Stimulated activated effector memory CD8-positive, alpha-beta T cell treated with anti-CD3 and anti-CD28 coated beads, Interleukin-12 subunit alpha, Interleukin-12 subunit beta, amount 100 ng/mL, for 72 hours (primary cell): ENCODE measurements around the gene WNT7A.
"Not testable (repeated sequence)": the region's sequence is repeated elsewhere in the genome, so short reads cannot be mapped to it uniquely, and the experiment has no call there.

ENCODE experiments used
- ATAC-seq: fragments of 150-1000 bp; cut with Tn5 transposase; 2 replicates; pipeline ENCODE4 v1.10.0; 2021
- DNase-seq, 2 donors: peaks; one replicate each; pipeline ENCODE4 v3.0.0; 2021 to 2022; ENCODE audit warnings: low spot score in 2 of 2
- H3K27ac Mint-ChIP-seq: one replicate; pipeline ENCODE4 v1.8.0; 2022; ENCODE audit warnings: mild to moderate bottlenecking, mixed read lengths
- H3K36me3 Mint-ChIP-seq: one replicate; pipeline ENCODE4 v1.8.0; 2022; ENCODE audit warnings: mild to moderate bottlenecking, mixed read lengths
- H3K4me1 Mint-ChIP-seq: one replicate; pipeline ENCODE4 v1.8.0; 2022; ENCODE audit warnings: mixed read lengths
- H3K4me3 Mint-ChIP-seq: one replicate; pipeline ENCODE4 v1.8.0; 2022; ENCODE audit warnings: mild to moderate bottlenecking, mixed read lengths
- H3K9me3 Mint-ChIP-seq: one replicate; pipeline ENCODE4 v1.8.0; 2022; ENCODE audit warnings: mixed read lengths

Gene WNT7A

DNA sequence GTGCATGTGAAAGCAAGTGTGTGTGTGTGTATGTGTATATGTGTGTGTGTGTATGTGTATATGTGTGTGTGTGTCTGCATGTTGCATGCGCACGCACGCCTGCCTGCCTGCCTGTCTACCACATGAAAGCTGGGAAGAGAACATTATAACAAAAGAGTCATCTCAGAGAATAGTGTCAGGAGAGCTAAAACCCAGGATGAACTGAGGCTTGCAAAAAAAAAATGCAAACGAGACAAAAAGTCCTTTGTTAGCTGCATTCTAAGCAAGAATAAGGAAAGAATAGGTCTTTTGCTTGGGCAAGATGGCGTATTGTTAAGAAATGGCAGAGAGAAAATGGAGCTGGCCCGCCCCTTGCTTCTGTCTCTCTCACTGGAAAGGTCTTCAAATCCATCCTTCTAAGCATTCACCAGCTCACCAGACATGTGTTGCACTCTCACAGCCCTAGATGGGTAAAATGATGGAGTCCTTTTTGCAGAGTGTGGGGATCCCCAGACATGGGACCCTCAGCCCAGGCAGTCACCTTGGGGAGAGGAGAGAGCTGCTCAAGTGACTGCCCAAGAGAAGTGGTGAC is 16.4 kb downstream of the WNT7A start:
- ATAC-seq = no peak
- no peak for DNase-seq
- H3K36me3 Mint-ChIP-seq = no peaks in the 10 kb centered on the region
- H3K4me1 Mint-ChIP-seq = peaks cover 33% of the 10 kb centered on the region
- H3K9me3 Mint-ChIP-seq = no peaks in the 10 kb centered on the region
- no peak overlapping the region for H3K4me3 Mint-ChIP-seq
- no peak overlapping the region for H3K27ac Mint-ChIP-seq

DNA sequence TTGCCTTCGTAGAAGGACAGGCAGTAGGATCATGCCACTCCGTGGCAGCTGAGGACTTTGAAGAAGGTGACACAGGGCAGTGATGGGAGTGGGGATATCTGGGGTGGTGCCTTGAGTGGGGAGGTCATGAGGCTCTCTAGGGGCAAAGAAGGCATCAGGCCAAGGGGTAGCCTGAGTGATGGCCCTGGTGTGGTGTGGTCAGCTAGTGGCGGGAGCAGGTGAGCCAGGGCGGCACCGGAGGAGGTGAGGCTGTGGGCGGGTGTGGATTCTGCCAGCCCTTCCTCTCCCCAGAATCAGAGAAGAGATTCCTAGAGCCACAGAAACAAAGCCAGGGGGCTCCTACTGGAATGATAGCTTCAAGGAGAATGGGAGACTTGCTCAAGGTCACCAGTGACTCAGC is 18.4 kb downstream of the WNT7A start:
- Mint-ChIP-seq H3K36me3 (no peaks in the 10 kb centered on the region), H3K4me3 (no peak overlapping the region), H3K9me3 (no peaks in the 10 kb centered on the region), H3K27ac (peak overlapping the region; percentile 17), H3K4me1 (peaks cover 16% of the 10 kb centered on the region)
- DNase-seq (no peak), ATAC-seq (no peak)

DNA sequence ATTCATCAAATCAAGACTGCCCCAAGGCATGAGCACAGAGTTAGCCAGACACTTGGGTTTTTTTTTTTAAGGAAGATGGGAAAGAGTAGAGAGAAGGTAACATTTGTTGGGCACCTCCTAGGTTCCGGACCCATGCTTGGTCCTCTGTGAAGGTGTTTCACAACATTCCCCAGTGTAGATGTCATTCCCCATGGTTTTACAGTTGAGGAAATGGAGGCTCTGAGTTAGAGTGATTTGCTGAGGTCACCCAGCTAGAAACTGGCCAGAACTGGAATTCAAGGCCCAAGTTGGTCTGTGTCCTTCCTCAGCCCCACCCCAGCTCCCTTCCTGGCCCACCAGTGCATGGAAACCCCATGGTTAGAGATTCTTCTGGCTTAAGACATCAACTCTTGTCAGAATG is 19.9 kb downstream of the WNT7A start:
- H3K36me3 Mint-ChIP-seq = no peaks in the 10 kb centered on the region

DNA sequence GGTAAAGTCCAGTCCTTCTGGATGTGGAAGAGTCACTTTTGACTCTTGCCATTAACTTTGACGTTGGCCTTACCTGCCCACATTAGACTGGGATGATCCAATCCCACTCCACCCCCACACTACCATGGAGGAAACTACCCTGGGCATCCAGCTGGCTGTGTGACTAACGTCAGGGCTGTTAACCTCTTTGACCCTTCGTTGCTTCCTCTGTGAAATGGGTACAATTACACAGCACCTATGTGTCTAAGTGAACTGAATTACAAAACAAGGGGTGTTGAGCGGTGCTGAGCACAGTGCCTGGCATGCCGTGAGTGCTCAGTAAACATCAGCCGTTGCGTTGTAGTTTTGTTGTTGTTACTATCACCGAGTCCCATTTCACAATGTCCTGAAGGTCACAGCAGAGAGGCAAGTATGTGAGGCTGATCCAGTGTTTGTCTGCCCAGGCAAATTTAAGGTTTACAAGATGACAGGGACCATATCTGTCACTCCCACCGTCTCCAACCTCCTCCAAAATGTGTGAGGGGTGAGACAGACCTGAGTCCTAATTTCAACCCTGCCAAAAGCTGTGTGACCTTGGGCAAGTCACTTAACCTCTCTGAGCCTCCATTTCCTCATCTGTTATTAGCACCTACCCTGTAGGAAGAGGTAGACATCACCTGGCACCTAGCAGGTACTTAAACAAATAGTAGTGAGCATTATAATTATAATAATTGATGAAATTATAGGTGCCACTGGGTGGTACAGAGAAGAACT is 20.9 kb downstream of the WNT7A start:
- Mint-ChIP-seq H3K36me3 (no peaks in the 10 kb centered on the region), H3K27ac (no peak overlapping the region)

More for the DNA sequence above, 19.9 kb downstream of the WNT7A start:
- no peak for DNase-seq
- ATAC-seq = no peak
- Mint-ChIP-seq H3K9me3 (no peaks in the 10 kb centered on the region), H3K4me3 (no peak overlapping the region), H3K27ac (no peak overlapping the region), H3K4me1 (peaks cover 1% of the 10 kb centered on the region)

DNA sequence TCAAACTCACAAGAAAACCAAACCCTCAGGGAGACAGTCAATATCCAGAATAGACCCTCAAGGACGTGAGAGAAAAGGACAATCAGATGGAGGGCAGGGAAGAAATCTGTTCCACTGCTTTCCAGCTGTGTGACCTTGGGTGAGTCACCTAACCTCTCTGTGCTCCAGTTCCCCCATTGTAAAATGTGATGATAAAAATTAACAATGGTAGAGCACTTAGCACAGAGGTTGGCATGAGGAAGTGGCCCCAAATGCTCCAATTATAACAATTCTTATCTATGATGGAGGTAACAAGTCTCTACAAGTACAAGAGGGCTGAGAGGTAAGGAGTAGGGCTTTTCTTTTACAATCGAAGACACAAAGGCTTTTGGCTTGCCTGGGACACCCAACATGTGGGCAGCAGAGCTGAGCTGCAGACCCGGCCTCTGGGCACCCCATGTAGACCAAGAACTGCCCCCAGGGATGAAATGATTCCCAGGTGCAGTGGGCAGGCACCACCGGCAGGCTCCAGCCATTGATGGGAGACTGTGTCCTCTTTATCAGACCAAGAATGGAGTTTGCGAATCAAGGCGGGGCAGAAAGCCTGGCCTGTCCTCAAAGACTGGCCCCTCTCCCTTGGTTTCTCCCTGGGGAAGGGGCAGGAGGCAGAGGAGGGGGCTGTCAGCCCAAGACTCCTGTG is 22.0 kb downstream of the WNT7A start:
- Mint-ChIP-seq H3K4me1 (peaks cover 5% of the 10 kb centered on the region), H3K27ac (no peak overlapping the region), H3K4me3 (no peak overlapping the region), H3K36me3 (no peaks in the 10 kb centered on the region), H3K9me3 (no peaks in the 10 kb centered on the region)
- ATAC-seq (no peak), DNase-seq (no peak)

More for the DNA sequence above, 20.9 kb downstream of the WNT7A start:
- Mint-ChIP-seq H3K9me3 (no peaks in the 10 kb centered on the region), H3K4me3 (no peak overlapping the region), H3K4me1 (no peaks in the 10 kb centered on the region)
- DNase-seq = no peak
- ATAC-seq = no peak

DNA sequence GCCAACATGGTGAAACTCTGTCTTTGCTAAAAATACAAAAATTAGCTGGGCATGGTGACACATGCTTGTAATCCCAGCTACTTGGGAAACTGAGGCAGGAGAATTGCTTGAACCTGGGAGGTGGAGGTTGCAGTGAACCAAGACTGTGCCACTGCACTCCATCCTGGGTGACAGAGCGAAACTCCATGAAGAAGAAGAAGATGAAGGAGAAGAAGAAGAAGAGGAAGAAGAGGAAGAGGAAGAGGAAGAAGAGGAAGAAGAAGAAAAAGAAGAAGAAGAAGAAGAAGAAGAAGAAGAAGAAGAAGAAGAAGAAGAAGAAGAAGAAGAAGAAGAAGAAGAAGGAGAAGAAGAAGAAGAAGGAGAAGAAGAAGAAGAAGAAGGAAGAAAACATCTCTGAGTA is 23.2 kb downstream of the WNT7A start:
- H3K27ac Mint-ChIP-seq, ATAC-seq, DNase-seq, H3K36me3 Mint-ChIP-seq, H3K4me3 Mint-ChIP-seq, H3K4me1 Mint-ChIP-seq, H3K9me3 Mint-ChIP-seq: not testable (repeated sequence)

DNA sequence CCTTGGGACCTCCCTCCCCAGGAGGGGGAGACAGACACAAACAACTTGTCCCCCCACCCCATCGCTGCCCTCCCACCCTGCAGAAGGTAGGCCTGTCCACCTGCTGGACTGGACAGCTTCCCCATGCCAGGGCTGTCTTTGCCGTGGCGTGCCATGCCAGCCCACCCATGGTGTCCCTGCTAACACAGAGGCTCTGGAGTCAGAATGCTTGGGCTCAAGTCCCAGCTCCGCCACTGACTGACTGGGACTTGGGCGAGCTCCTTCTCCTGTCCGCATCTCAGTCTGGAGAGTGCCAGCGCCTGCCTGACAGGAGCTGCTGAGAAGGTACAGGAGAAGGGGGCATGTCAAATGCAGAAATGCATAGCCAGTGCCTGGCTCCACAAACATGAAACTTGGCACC is 23.9 kb downstream of the WNT7A start:
- Mint-ChIP-seq H3K9me3 (no peaks in the 10 kb centered on the region), H3K27ac (no peak overlapping the region)

DNA sequence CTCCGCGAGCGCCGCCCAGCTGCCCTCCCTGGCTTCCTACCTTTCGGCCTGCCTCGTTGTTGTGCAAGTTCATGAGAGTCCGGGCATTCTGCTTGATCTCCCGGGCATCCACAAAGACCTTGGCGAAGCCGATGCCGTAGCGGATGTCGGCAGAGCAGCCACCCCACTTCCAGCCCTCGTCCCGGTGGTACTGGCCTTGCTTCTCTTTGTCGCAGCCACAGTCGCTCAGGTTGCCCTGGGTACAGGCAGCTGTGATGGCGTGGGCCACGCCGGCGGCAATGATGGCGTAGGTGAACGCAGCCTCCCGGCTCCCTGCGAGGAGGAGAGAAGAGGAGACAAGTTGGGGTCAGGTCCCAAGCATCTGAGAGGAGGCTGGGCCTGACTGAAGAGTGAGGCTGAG is 25.4 kb downstream of the WNT7A start:
- ATAC-seq = no peak
- H3K4me1 Mint-ChIP-seq = peaks cover 17% of the 10 kb centered on the region
- no peak overlapping the region for H3K4me3 Mint-ChIP-seq

More for the DNA sequence above, 23.9 kb downstream of the WNT7A start:
- ATAC-seq = no peak
- Mint-ChIP-seq H3K36me3 (no peaks in the 10 kb centered on the region), H3K4me3 (no peak overlapping the region), H3K4me1 (peaks cover 13% of the 10 kb centered on the region)
- no peak for DNase-seq

DNA sequence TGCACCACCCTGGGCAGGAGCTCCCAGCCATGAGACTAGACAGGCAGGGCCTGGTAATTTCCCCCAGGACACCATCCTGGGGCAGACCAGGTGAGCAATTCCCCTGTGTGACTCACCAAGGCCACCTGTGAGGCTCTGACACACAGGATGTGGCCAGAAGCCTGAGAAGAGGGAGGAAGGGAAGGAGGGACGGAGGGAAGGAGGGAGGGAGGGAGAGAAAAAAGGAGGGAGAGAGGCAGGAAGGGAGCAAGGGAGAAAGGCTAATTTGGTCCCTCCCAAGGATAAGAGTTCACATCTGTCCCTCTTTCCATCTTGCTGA is 25.9 kb downstream of the WNT7A start:
- no peak for ATAC-seq
- peaks cover 17% of the 10 kb centered on the region for H3K4me1 Mint-ChIP-seq
- no peak for DNase-seq
- H3K36me3 Mint-ChIP-seq = no peaks in the 10 kb centered on the region
- H3K4me3 Mint-ChIP-seq = no peak overlapping the region
- no peak overlapping the region for H3K27ac Mint-ChIP-seq
- H3K9me3 Mint-ChIP-seq = no peaks in the 10 kb centered on the region

More for the DNA sequence above, 25.4 kb downstream of the WNT7A start:
- no peak overlapping the region for H3K27ac Mint-ChIP-seq
- H3K9me3 Mint-ChIP-seq = no peaks in the 10 kb centered on the region
- no peak for DNase-seq
- H3K36me3 Mint-ChIP-seq = no peaks in the 10 kb centered on the region

DNA sequence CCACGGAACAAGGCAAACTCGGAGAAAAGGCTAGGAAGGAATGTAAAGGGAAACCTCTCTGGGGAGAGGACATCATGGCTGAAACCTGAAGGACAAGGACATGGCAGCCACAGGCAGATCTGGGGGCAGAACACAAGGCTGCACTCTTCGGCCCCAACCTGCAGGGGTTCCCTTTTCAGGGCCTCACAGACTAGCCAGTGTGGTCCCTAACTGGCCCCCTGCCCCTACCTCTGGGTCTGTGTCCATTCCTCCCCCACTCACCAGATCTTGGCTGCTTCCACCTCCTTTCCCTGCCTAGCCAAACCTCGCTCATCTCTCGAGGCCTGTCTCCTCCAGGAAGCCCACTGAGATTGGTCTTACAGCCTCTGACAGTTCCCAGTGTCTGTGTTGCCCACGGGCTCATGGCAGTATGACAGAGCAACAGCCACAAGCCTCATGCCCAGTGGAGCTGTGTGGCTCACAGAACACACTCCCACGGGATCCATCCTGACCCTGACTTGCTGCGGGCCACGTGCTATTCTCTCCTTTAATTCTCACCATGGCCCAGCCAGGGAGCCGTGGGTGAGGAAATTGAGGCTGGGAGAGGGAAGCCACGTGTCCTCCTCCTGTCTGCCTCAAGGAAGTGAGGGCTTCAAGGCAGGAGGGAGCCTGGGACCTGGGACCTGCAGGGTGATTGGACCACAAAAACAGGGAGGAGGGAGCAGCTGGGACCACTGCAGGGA is 26.5 kb downstream of the WNT7A start:
- no peaks in the 10 kb centered on the region for H3K9me3 Mint-ChIP-seq
- H3K36me3 Mint-ChIP-seq = no peaks in the 10 kb centered on the region
- peaks cover 17% of the 10 kb centered on the region for H3K4me1 Mint-ChIP-seq
- DNase-seq (no peak), ATAC-seq (no peak)
- H3K4me3 Mint-ChIP-seq = no peak overlapping the region
- peak overlapping the region; percentile 32 for H3K27ac Mint-ChIP-seq

DNA sequence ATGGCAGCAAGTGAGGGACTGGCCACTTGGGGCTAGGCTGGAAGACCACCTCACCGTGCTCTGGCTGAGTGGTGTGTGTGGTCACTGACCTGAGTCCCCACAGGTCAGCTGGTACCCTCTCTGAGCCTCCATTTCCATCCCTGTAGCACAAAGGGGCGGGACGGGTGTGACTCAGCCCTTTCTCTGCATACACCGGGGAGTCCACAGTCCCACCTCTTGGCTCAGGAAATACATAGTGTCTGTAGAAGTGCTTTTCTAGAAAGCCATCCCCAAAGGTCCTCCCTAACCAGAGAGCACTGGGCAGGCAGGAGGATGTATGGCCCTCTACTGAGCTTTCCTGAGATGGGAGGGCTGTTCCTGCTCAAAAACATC is 27.2 kb downstream of the WNT7A start:
- peaks cover 17% of the 10 kb centered on the region for H3K4me1 Mint-ChIP-seq
- DNase-seq (no peak), ATAC-seq (no peak)
- H3K27ac Mint-ChIP-seq = peak overlapping the region; percentile 32
- no peaks in the 10 kb centered on the region for H3K36me3 Mint-ChIP-seq
- no peaks in the 10 kb centered on the region for H3K9me3 Mint-ChIP-seq
- H3K4me3 Mint-ChIP-seq = no peak overlapping the region

DNA sequence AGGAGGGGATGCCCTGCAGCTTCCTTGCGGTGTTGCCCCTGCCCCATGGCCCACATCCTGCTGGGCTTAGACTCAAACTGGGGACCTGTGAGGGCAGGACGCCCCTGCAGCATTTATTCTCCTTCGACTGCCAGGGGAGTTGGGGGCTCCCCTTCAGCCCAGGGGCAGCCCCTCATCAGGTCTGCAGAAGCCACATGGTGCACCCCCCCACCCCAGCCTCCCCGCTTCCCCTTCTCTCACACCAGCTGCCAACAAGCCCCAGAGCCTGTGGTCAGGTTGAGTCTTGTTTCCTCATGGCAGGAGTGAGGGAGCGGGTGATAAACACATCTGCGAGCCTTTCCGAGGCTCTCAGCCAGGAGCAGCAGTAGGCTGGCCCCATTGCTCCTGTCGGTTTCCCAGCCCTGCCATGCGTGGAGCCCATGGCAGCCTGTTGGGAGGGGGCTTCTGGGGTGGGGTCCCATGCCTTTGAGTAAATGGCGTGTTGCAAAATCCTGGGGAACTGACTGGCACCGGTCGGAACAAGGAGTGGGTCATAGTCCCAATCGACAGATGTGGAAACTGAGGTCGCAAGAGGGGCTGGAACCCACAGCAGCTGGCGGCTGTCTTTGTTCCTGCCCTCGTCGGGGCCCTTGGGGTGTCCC is 27.8 kb downstream of the WNT7A start:
- ATAC-seq (no peak), DNase-seq (no peak)
- H3K4me1 Mint-ChIP-seq = peaks cover 17% of the 10 kb centered on the region
- H3K36me3 Mint-ChIP-seq = no peaks in the 10 kb centered on the region
- H3K27ac Mint-ChIP-seq = no peak overlapping the region
- H3K9me3 Mint-ChIP-seq = no peaks in the 10 kb centered on the region
- no peak overlapping the region for H3K4me3 Mint-ChIP-seq

DNA sequence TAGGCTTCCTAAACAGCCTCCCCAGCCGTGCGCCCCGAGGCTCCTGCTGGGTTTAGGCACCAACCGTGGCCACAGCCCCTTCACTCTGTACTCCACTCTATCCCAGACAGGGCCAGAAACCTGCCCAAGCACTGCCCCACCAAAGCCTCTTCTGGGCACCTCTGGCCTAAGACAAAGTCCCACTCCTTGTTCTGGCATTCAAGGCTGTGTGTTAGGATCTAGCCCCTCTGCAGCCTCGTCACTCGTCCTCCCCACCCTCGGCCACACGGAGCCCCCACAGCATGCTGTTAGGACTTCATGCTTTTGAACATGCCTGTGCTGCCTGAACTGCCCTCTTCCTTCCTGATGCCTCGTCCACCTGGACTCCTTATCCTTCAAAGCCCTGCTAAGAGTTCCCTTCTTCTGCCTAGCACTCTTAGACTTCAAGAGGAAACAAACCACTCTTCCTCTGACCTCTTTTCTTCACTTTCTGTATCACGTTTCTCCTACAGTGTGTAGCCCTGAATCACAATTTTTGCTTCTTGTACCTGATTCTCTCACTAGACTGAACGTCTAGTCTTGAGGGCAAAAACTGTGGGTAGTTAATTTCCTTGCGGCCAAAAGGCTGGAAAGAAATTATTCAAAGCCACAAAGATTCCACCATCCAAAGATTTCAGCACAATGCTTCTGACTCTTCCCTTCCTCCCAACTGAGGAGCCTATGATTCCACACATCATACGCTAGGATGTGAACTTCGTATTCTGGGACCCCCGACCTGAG is 28.6 kb downstream of the WNT7A start:
- no peaks in the 10 kb centered on the region for H3K36me3 Mint-ChIP-seq
- peaks cover 17% of the 10 kb centered on the region for H3K4me1 Mint-ChIP-seq
- ATAC-seq (no peak), DNase-seq (no peak)
- no peak overlapping the region for H3K4me3 Mint-ChIP-seq
- H3K27ac Mint-ChIP-seq = no peak overlapping the region
- no peaks in the 10 kb centered on the region for H3K9me3 Mint-ChIP-seq

DNA sequence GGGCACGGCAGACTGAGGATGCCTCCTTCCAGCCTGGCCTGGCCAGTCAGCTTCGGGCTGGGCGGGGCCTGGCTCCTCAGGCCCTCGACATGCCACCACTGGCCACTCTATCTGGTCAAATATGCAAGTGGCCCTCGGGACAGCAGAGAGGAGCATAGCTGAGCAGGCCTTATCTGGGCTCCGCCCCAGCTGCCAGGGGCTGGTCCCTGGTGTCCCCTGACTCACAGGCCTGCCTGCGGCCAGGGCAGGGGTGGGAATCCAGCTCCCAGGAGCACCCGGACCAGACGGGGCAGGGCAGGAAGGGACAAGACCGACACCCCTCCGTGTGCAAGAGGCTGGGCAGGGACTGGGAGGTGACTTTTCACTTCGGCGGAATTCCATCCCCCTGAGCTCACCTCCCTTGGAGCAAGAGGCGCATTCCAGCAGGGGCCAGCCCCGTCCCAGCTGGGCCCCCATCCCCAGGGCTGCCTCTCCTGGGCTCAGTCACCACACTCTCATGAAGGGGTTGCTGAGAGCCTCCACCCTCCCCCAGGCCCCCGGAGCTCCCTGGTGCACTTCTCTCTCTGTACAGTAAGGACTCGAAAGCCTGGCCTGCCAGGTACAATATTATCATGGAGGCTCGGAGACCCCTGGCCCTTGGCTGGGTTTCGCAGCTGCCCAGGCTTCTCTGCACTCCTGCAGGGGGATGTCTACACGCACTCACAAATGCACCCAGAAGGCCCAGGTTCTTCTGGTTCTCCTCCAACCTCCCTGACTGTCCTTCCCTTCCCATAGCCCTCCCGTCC is 29.5 kb downstream of the WNT7A start:
- Mint-ChIP-seq H3K36me3 (no peaks in the 10 kb centered on the region), H3K4me3 (no peak overlapping the region), H3K9me3 (no peaks in the 10 kb centered on the region), H3K4me1 (peaks cover 17% of the 10 kb centered on the region), H3K27ac (no peak overlapping the region)
- no peak for DNase-seq
- no peak for ATAC-seq
